C4-2B (cell line): ENCODE results near the gene TMEM50A.
"Not testable (repeated sequence)": the region's sequence is repeated elsewhere in the genome, so short reads cannot be mapped to it uniquely, and the experiment has no call there.

ENCODE experiments used
- ZFX ChIP-seq: fragments of 450-650 bp; IDR thresholded peaks from 2 replicates; pipeline ENCODE4 v1.6.1; 2017
- TF ChIP-seq, protein P1 (sequence below): fragments of 450-650 bp; conservative IDR thresholded peaks from 2 replicates; pipeline ENCODE4 v1.5.1; 2017; ENCODE audit warnings: mild to moderate bottlenecking

DNA sequence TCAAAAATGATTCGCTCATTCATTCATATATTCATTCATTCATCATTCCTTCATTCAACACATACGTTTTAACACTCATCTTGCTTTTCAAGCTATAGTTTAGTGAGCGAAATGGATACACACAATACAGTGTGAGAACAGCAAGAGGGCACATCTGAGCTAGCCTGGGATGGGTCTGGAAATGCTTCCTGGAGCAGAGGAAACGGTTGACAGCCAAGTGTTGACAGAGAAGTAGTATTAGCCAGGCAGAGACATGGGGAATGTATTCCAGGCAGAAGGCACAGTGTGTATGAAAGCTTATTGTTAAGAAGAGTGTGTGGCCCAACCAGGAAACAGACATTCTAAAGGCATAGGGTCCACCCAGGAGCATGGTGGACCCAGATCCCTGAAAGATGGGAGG, 33.2 kb upstream of the TMEM50A start:
- TF ChIP-seq, protein P1, sequence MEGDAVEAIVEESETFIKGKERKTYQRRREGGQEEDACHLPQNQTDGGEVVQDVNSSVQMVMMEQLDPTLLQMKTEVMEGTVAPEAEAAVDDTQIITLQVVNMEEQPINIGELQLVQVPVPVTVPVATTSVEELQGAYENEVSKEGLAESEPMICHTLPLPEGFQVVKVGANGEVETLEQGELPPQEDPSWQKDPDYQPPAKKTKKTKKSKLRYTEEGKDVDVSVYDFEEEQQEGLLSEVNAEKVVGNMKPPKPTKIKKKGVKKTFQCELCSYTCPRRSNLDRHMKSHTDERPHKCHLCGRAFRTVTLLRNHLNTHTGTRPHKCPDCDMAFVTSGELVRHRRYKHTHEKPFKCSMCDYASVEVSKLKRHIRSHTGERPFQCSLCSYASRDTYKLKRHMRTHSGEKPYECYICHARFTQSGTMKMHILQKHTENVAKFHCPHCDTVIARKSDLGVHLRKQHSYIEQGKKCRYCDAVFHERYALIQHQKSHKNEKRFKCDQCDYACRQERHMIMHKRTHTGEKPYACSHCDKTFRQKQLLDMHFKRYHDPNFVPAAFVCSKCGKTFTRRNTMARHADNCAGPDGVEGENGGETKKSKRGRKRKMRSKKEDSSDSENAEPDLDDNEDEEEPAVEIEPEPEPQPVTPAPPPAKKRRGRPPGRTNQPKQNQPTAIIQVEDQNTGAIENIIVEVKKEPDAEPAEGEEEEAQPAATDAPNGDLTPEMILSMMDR, result not testable (repeated sequence)
- TF ChIP-seq ZFX, result not testable (repeated sequence)
